ENCODE data around the gene RELB. TPM values are rescaled to one million over a fixed set of nuclear protein-coding genes. Genes with fewer than 3 reads are reported as not detected.
A peak's percentile ranks its signal among the peaks of the same experiment; 100 is the strongest.

Gene RELB
- total and polyA plus RNA-seq, 9 of the 15 experiments (the other 6 are each of a cell fraction or from before 2014, with no cell fraction given): 0.15 to 1.1 (median 0.28) TPM; not detected in 2

GRCh38 chr19:44955505-44956439 is 45.5 kb upstream of the RELB start:
- WGBS (ENCODE audit: insufficient coverage, low coverage, missing lambda C conversion rate): under 1% methylated on average over 39 of the region's 40 CpGs
- FAIRE-seq: peak; percentile 65
- TF ChIP-seq MED1 (CRISPR knock-in tag; IDR thresholded peaks at IDR 0.05; ENCODE audit: borderline replicate concordance) (no peak), E2F8 (IDR thresholded peaks at IDR 0.05; ENCODE audit: low read depth, partially characterized antibody) (no peak), CBX5 (IDR thresholded peaks at IDR 0.05; ENCODE audit: borderline replicate concordance, low read depth) (no peak), TCF15 (CRISPR knock-in tag; IDR thresholded peaks at IDR 0.05) (no peak), JUN (IDR thresholded peaks at IDR 0.05; ENCODE audit: borderline replicate concordance, low read depth, low read length) (no peak), JUN (CRISPR knock-in tag; IDR thresholded peaks at IDR 0.05; ENCODE audit: borderline replicate concordance) (no peak; the same call in 1 of the 2 replicates), TFAP4 (CRISPR knock-in tag; IDR thresholded peaks at IDR 0.05; ENCODE audit: borderline replicate concordance) (peak; percentile 13; the same call in 1 of the 2 replicates), MEF2D (tag; conservative IDR thresholded peaks at IDR 0.05; ENCODE audit: low read depth) (no peak), NFATC3 (IDR thresholded peaks at IDR 0.05) (no peak), ZNF511 (CRISPR knock-in tag; IDR thresholded peaks at IDR 0.05) (0 out of 2 replicates have a peak, but pooled peaks have one; percentile 27)
- TF ChIP-seq, protein P1, sequence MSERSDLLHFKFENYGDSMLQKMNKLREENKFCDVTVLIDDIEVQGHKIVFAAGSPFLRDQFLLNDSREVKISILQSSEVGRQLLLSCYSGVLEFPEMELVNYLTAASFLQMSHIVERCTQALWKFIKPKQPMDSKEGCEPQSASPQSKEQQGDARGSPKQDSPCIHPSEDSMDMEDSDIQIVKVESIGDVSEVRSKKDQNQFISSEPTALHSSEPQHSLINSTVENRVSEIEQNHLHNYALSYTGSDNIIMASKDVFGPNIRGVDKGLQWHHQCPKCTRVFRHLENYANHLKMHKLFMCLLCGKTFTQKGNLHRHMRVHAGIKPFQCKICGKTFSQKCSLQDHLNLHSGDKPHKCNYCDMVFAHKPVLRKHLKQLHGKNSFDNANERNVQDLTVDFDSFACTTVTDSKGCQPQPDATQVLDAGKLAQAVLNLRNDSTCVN (CRISPR knock-in tag; IDR thresholded peaks at IDR 0.05): no peak

More at GRCh38 chr19:44955505-44956439, 45.5 kb upstream of the RELB start:
- ChIA-PET POLR2A (interaction anchor here (0.6 to 1.7 kb wide), 5 partner anchors 10 to 210 kb away, joined by 3 to 5 read pairs (median 3); no protein-coding TSS in a partner anchor), CTCF (ENCODE audit: low intra/inter-chr PET ratio) (interaction anchor here (1.1 kb wide), 1 partner anchor 52 kb away, joined by 3 read pairs; no protein-coding TSS in a partner anchor)
- in situ Hi-C loops (cut with MboI): no loop called here
- ATAC-seq (peak; percentile 59), DNase-seq (ENCODE audit: extremely low read depth in 1 of 4, low spot score in 3 of 4) (peak in 2 of 4 experiments; percentile 18 to 58)
- Histone ChIP-seq H3K4me3 (peak overlapping the region; percentile 100), H3K27ac (ENCODE audit: extremely low read depth, low read depth, low read length) (peak overlapping the region; percentile 82), H3K9me3 (replicated peaks; ENCODE audit: control insufficient read depth, insufficient read depth, low read depth, low read length) (no peaks in the 10 kb centered on the region), H3K27me3 (ENCODE audit: control insufficient read depth in 2 of 2, insufficient read depth in 2 of 2, low read length in 2 of 2) (no peaks in the 10 kb centered on the region), H3K4me1 (replicated peaks in 1 of 2; ENCODE audit: control insufficient read depth in 2 of 2, insufficient read depth in 2 of 2, low read length in 2 of 2) (peaks cover 16 to 31% of the 10 kb centered on the region in 2 experiments; a peak in 4 of 5 replicates), H3K36me3 (ENCODE audit: control insufficient read depth, insufficient read depth, low read length) (peaks cover 29% of the 10 kb centered on the region; the same call in 2 of the 3 replicates), H2AFZ (ENCODE audit: low read depth, low read length) (peak overlapping the region; percentile 75), H3K9me1 (ENCODE audit: control insufficient read depth, insufficient read depth, low read length) (peaks cover 9% of the 10 kb centered on the region), H3K79me2 (ENCODE audit: control insufficient read depth, insufficient read depth, low read length) (peaks cover 65% of the 10 kb centered on the region), H3K4me2 (ENCODE audit: insufficient read depth, low read length) (peak overlapping the region; percentile 100), H3K9ac (ENCODE audit: insufficient read depth in 1 of 2, low read depth in 2 of 2, low read length in 2 of 2) (peak overlapping the region; percentile 89 to 100), H4K20me1 (replicated peaks; ENCODE audit: control insufficient read depth, insufficient read depth, low read length) (peaks cover 19% of the 10 kb centered on the region)
- intact Hi-C loops (cut with micrococcal nuclease): no loop called here
- TSS peak; percentile 51 for BruUV-seq (replicated peaks)

All from K562 (cell line).